H1 (cell line): ENCODE data around the gene CST2. TPM values are rescaled to one million over a fixed set of nuclear protein-coding genes. Genes with fewer than 3 reads are reported as not detected.

ENCODE experiments used
- CTCF ChIA-PET: fragments of 300-600 bp; sonication (Branson Sonifier 250); formaldehyde crosslinking; loops from one replicate; lab custom pipeline; 2021; ENCODE audit not compliant: partially characterized antibody; lab: Charles Lee
- POLR2A ChIA-PET: fragments of 300-600 bp; sonication (Branson Sonifier 250); formaldehyde crosslinking; loops from one replicate; lab custom pipeline; 2021; ENCODE audit warnings: inconsistent platforms; ENCODE audit not compliant: partially characterized antibody; lab: Charles Lee
- DNase-seq, 2 experiments: peaks; one replicate each; pipeline versions ENCODE4 v3.0.0 to v3.0.0-alpha.2; 2010 to 2022; ENCODE audit warnings: low spot score in 2 of 2, low read depth in 1 of 2, mixed read lengths in 1 of 2
- FAIRE-seq: peaks from 2 replicates; lab custom pipeline; 2011; peaks lifted over from hg19 to GRCh38; lab: Jason Lieb, UNC
- H2AFZ ChIP-seq: 2 replicates; pipeline ENCODE4 v1.8.1; 2012; ENCODE audit warnings: low read length, inconsistent platforms
- H2AK5ac ChIP-seq: 2 replicates; pipeline ENCODE4 v1.6.1; 2013; ENCODE audit warnings: low read depth, low read length
- H2BK120ac ChIP-seq: replicated peaks from 2 replicates; pipeline ENCODE3; 2013; ENCODE audit warnings: low read depth, low read length, inconsistent platforms
- H2BK12ac ChIP-seq: 2 replicates; pipeline ENCODE4 v1.6.1; 2013; ENCODE audit warnings: low read depth, low read length
- H2BK15ac ChIP-seq: 2 replicates; pipeline ENCODE4 v1.6.1; 2013; ENCODE audit warnings: low read length
- H2BK20ac ChIP-seq: 2 replicates; pipeline ENCODE4 v1.6.1; 2013; ENCODE audit warnings: low read length
- H2BK5ac ChIP-seq: 2 replicates; pipeline ENCODE4 v1.6.1; 2013; ENCODE audit warnings: low read depth, low read length
- H3K14ac ChIP-seq: 2 replicates; pipeline ENCODE4 v1.6.1; 2013; ENCODE audit warnings: inconsistent platforms; ENCODE audit not compliant: insufficient read length
- H3K18ac ChIP-seq: 2 replicates; pipeline ENCODE4 v1.6.1; 2013; ENCODE audit warnings: low read length; ENCODE audit errors: extremely low read depth
- H3K23ac ChIP-seq: 2 replicates; pipeline ENCODE4 v1.6.1; 2013; ENCODE audit warnings: inconsistent platforms; ENCODE audit not compliant: insufficient read length
- H3K23me2 ChIP-seq: 2 replicates; pipeline ENCODE4 v1.6.1; 2013; ENCODE audit warnings: low read depth, low read length
- H3K27ac ChIP-seq: 2 replicates; pipeline ENCODE4 v1.6.1; 2011; ENCODE audit warnings: low read depth, low read length, inconsistent platforms
- H3K27me3 ChIP-seq, 4 experiments: replicated peaks in 1 of 4; 1 replicate in 1 of 4; 2 replicates in 3 of 4; pipeline versions ENCODE4 v1.6.1 to v1.8.1; 2011 to 2013; ENCODE audit warnings: low read length in 3 of 4, mild to moderate bottlenecking in 3 of 4, inconsistent platforms in 2 of 4, mixed read lengths in 2 of 4, moderate library complexity in 1 of 4; ENCODE audit not compliant: control insufficient read depth in 3 of 4, insufficient read depth in 3 of 4; ENCODE audit errors: extremely low read depth in 1 of 4
- H3K36me3 ChIP-seq, 4 experiments: 2 replicates each; pipeline versions ENCODE4 v1.6.1 to v1.8.1; 2011 to 2013; ENCODE audit warnings: mild to moderate bottlenecking in 4 of 4, low read length in 3 of 4, moderate library complexity in 2 of 4, control low read depth in 1 of 4, inconsistent platforms in 1 of 4; ENCODE audit not compliant: insufficient read depth in 4 of 4, control insufficient read depth in 2 of 4
- H3K4ac ChIP-seq: replicated peaks from 2 replicates; pipeline ENCODE3; 2013; ENCODE audit warnings: low read length, low read depth, mixed read lengths, inconsistent platforms; ENCODE audit not compliant: insufficient read length
- H3K4me1 ChIP-seq, 4 experiments: replicated peaks in 1 of 4; 1 replicate in 1 of 4; 2 replicates in 3 of 4; pipeline versions ENCODE4 v1.6.1 to v1.8.1; 2011 to 2013; ENCODE audit warnings: low read length in 3 of 4, inconsistent platforms in 2 of 4, mixed read lengths in 1 of 4; ENCODE audit not compliant: insufficient read depth in 4 of 4, control insufficient read depth in 3 of 4
- H3K4me2 ChIP-seq, 2 experiments: 2 replicates each; pipeline versions ENCODE4 v1.6.1 to v1.8.1; 2011 to 2013; ENCODE audit warnings: low read depth in 2 of 2, low read length in 2 of 2, control low read depth in 1 of 2, inconsistent platforms in 1 of 2, mild to moderate bottlenecking in 1 of 2; ENCODE audit not compliant: insufficient read depth in 1 of 2
- H3K4me3 ChIP-seq, 4 experiments: fragments of 200-600, 300-600 bp in 1 of 4; sonication (generic), shearing (Covaris generic), sonication (Bioruptor Twin) in 1 of 4; 2 replicates each; pipeline versions ENCODE4 v1.5.1 to v1.8.1; 2011 to 2016; ENCODE audit warnings: low read length in 4 of 4, low read depth in 3 of 4, control low read depth in 2 of 4, inconsistent platforms in 2 of 4, mild to moderate bottlenecking in 2 of 4, mixed read lengths in 1 of 4, moderate library complexity in 1 of 4; ENCODE audit not compliant: insufficient read depth in 2 of 4; ENCODE audit errors: extremely low read depth in 1 of 4
- H3K56ac ChIP-seq: replicated peaks from 2 replicates; pipeline ENCODE3; 2013; ENCODE audit warnings: low read depth, mild to moderate bottlenecking, mixed read lengths, low read length, inconsistent platforms; ENCODE audit not compliant: insufficient read length
- H3K79me1 ChIP-seq: 2 replicates; pipeline ENCODE4 v1.6.1; 2013; ENCODE audit warnings: low read depth, low read length, control low read depth
- H3K79me2 ChIP-seq, 2 experiments: 2 replicates each; pipeline versions ENCODE4 v1.6.1 to v1.8.1; 2012 to 2013; ENCODE audit warnings: low read length in 2 of 2, mild to moderate bottlenecking in 2 of 2, inconsistent platforms in 1 of 2; ENCODE audit not compliant: insufficient read depth in 2 of 2, control insufficient read depth in 1 of 2
- H3K9ac ChIP-seq, 4 experiments: replicated peaks in 1 of 4; 1 replicate in 1 of 4; 2 replicates in 3 of 4; pipeline versions ENCODE4 v1.6.1 to v1.8.1; 2011 to 2013; ENCODE audit warnings: low read depth in 3 of 4, low read length in 3 of 4, control low read depth in 2 of 4, mild to moderate bottlenecking in 2 of 4, moderate library complexity in 2 of 4, inconsistent platforms in 1 of 4; ENCODE audit errors: extremely low read depth in 1 of 4
- H3K9me3 ChIP-seq, 2 experiments: 2 replicates each; pipeline versions ENCODE4 v1.6.1 to v1.8.1; 2012 to 2013; ENCODE audit warnings: mild to moderate bottlenecking in 2 of 2, moderate library complexity in 2 of 2, control low read depth in 1 of 2, inconsistent platforms in 1 of 2, low read depth in 1 of 2, low read length in 1 of 2, mixed read lengths in 1 of 2; ENCODE audit not compliant: insufficient read depth in 2 of 2
- H4K20me1 ChIP-seq, 2 experiments: replicated peaks in 1 of 2; 2 replicates each; pipeline versions ENCODE3 to v1.8.1; 2011 to 2013; ENCODE audit warnings: inconsistent platforms in 2 of 2, low read length in 2 of 2, mild to moderate bottlenecking in 1 of 2; ENCODE audit not compliant: insufficient read depth in 2 of 2, control insufficient read depth in 1 of 2
- H4K5ac ChIP-seq: 2 replicates; pipeline ENCODE4 v1.6.1; 2013; ENCODE audit warnings: low read length, low read depth, mixed read lengths, inconsistent platforms; ENCODE audit not compliant: insufficient read length
- H4K8ac ChIP-seq: 2 replicates; pipeline ENCODE4 v1.8.0; 2013; ENCODE audit warnings: mild to moderate bottlenecking, moderate library complexity, low read length, inconsistent platforms; ENCODE audit not compliant: insufficient read depth; ENCODE audit errors: extremely low read depth
- H4K91ac ChIP-seq: replicated peaks from 2 replicates; pipeline ENCODE3; 2013; ENCODE audit warnings: low read length, mixed read lengths, inconsistent platforms; ENCODE audit not compliant: insufficient read length
- HDAC2 ChIP-seq, 2 experiments: fragments of 300-600 bp in 1 of 2; sonication (generic) in 1 of 2; IDR thresholded peaks; 2 replicates each; pipeline ENCODE4 v1.6.1; 2011 to 2012; ENCODE audit warnings: low read depth in 2 of 2, low read length in 2 of 2, mild to moderate bottlenecking in 2 of 2, moderate library complexity in 2 of 2, borderline replicate concordance in 1 of 2, inconsistent platforms in 1 of 2
- JUN ChIP-seq: IDR thresholded peaks from 2 replicates; pipeline ENCODE4 v1.6.1; 2011; ENCODE audit warnings: low read depth, mild to moderate bottlenecking, improper control_type of control experiment, low read length
- NRF1 ChIP-seq: IDR thresholded peaks from 2 replicates; pipeline ENCODE4 v1.6.1; 2011; ENCODE audit warnings: mild to moderate bottlenecking, low read depth, low read length, improper control_type of control experiment
- PHF8 ChIP-seq: fragments of 200-600 bp; sonication (generic); conservative IDR thresholded peaks from 2 replicates; pipeline ENCODE4 v1.7.1; 2012; ENCODE audit warnings: low read depth, mild to moderate bottlenecking, inconsistent platforms, low read length, moderate library complexity
- POLR2A ChIP-seq, 2 experiments: IDR thresholded peaks; 1 replicate in 1 of 2; 2 replicates in 1 of 2; pipeline ENCODE4 v1.6.1; 2011; ENCODE audit warnings: low read depth in 2 of 2, low read length in 2 of 2, mild to moderate bottlenecking in 2 of 2; ENCODE audit errors: control extremely low read depth in 1 of 2
- RAD21 ChIP-seq, 2 experiments: IDR thresholded peaks in 1 of 2; conservative IDR thresholded peaks in 1 of 2; 2 replicates each; pipeline ENCODE4 v1.6.1; 2011; ENCODE audit warnings: low read depth in 2 of 2, low read length in 2 of 2, improper control_type of control experiment in 1 of 2, inconsistent platforms in 1 of 2, mild to moderate bottlenecking in 1 of 2, moderate library complexity in 1 of 2
- RBBP5 ChIP-seq: IDR thresholded peaks from 2 replicates; pipeline ENCODE4 v1.7.1; 2012; ENCODE audit warnings: low read depth, mild to moderate bottlenecking, inconsistent platforms, low read length, moderate library complexity, borderline replicate concordance
- SAP30 ChIP-seq: fragments of 300-600 bp; sonication (generic); IDR thresholded peaks from 2 replicates; pipeline ENCODE4 v1.7.1; 2012; ENCODE audit warnings: low read length, moderate library complexity, mild to moderate bottlenecking, inconsistent platforms; ENCODE audit not compliant: insufficient read depth, insufficient replicate concordance
- SIX5 ChIP-seq: IDR thresholded peaks from 2 replicates; pipeline ENCODE4 v1.6.1; 2011; ENCODE audit warnings: mild to moderate bottlenecking, low read depth, low read length
- SP1 ChIP-seq: IDR thresholded peaks from 2 replicates; pipeline ENCODE4 v1.6.1; 2011; ENCODE audit warnings: low read depth, low read length
- USF2 ChIP-seq: IDR thresholded peaks from 2 replicates; pipeline ENCODE4 v1.6.1; 2011; ENCODE audit warnings: low read length, improper control_type of control experiment
- WGBS, 2 experiments: shearing (Covaris generic) in 1 of 2; methylation state at CpG; one replicate each; pipeline versions ENCODE4 v1.1.6 to v1.1.7; 2013 to 2015; ENCODE audit warnings: low lambda C conversion rate in 2 of 2, mixed read lengths in 2 of 2, inconsistent platforms in 1 of 2, low coverage in 1 of 2, missing lambda C conversion rate in 1 of 2; ENCODE audit not compliant: insufficient replicate concordance in 2 of 2, insufficient coverage in 1 of 2, insufficient read length in 1 of 2; ENCODE audit errors: extremely low coverage in 1 of 2, missing lambda C conversion rate in 1 of 2; 5-methylcytosine and 5-hydroxymethylcytosine counted together
- polyA plus RNA-seq, 7 experiments: library from polyadenylated mRNA; depleted of rRNA in 3 of 7; stranded (reverse) in 5 of 7; unstranded in 2 of 7; fragments of >200 nt in 5 of 7; fragments of 200-250 nt in 2 of 7; gene quantifications; 1 replicate in 5 of 7; 2 replicates in 1 of 7; 4 replicates in 1 of 7; pipeline versions ENCODE4 v1.2.1 to v1.2.3, GENCODE V29; 2011 to 2013; ENCODE audit warnings: missing spikeins in 2 of 7, mixed read lengths in 2 of 7
- total RNA-seq: library from RNA; stranded (reverse); fragmentation: NEBNext Ultra II Directional; extraction: Animal tissue kit (Norgen Biotek cat#: 25700); gene quantifications from 2 replicates; pipeline ENCODE4 v1.2.1, GENCODE V29; 2021

Gene CST2
- total and polyA plus RNA-seq, 2 of the 8 experiments (the other 6 are each of a cell fraction or from before 2014, with no cell fraction given) = not detected

GRCh38 chr20:23873370-23874015 lies 47.0 kb upstream of the CST2 start:
- H4K8ac ChIP-seq = no peak overlapping the region
- H4K20me1 ChIP-seq = no peaks in the 10 kb centered on the region
- H2BK5ac ChIP-seq = no peak overlapping the region
- H3K4me3 ChIP-seq = no peak overlapping the region
- no peaks in the 10 kb centered on the region for H3K36me3 ChIP-seq
- no peak overlapping the region for H3K56ac ChIP-seq
- no peak overlapping the region for H4K5ac ChIP-seq
- peaks cover 6 to 23% (median 15%) of the 10 kb centered on the region in 4 experiments; a peak in 6 of 7 replicates for H3K4me1 ChIP-seq
- no peaks in the 10 kb centered on the region for H3K79me1 ChIP-seq
- no peaks in the 10 kb centered on the region for H3K27me3 ChIP-seq
- no peak overlapping the region for H2BK15ac ChIP-seq
- H3K18ac ChIP-seq = no peak overlapping the region
- peak overlapping the region; percentile 55 for H2BK120ac ChIP-seq
- no peak overlapping the region for H2AK5ac ChIP-seq
- H3K27ac ChIP-seq = no peak overlapping the region
- H3K4me2 ChIP-seq = no peak overlapping the region
- ChIA-PET CTCF (interaction anchor here (0.6 to 1.4 kb wide), 2 partner anchors 16 to 750 kb away, joined by 3 to 4 read pairs; no protein-coding TSS in a partner anchor), POLR2A (no interaction called here)
- H3K14ac ChIP-seq = no peak overlapping the region
- no peak overlapping the region for H2BK20ac ChIP-seq
- no peaks in the 10 kb centered on the region for H3K79me2 ChIP-seq
- H2BK12ac ChIP-seq = no peak overlapping the region; the same call in 1 of the 2 replicates
- no peak overlapping the region for H2AFZ ChIP-seq
- WGBS, 2 experiments = 91% methylated on average over 3 of the region's 3 CpGs; no CpG with 5 or more reads in 1 of the 2 experiments
- H3K23ac ChIP-seq = no peak overlapping the region
- no peak for FAIRE-seq
- DNase-seq = no peak
- no peaks in the 10 kb centered on the region; the same call in 1 of the 2 replicates for H3K23me2 ChIP-seq
- peak overlapping the region; percentile 23 for H4K91ac ChIP-seq
- H3K9me3 ChIP-seq = no peaks in the 10 kb centered on the region
- H3K4ac ChIP-seq = no peak overlapping the region
- H3K9ac ChIP-seq = no peak overlapping the region
- TF ChIP-seq SAP30 (no peak), USF2 (no peak), SP1 (no peak), JUN (no peak), POLR2A (IDR thresholded peaks at IDR 0.05; ENCODE audit: control extremely low read depth in 1 of 2, low read depth in 2 of 2, low read length in 2 of 2) (no peak), PHF8 (no peak), NRF1 (no peak), SIX5 (no peak), HDAC2 (IDR thresholded peaks at IDR 0.05; ENCODE audit: borderline replicate concordance in 1 of 2, low read depth in 2 of 2, low read length in 2 of 2) (no peak), RAD21 (IDR thresholded peaks at IDR 0.05 in 1 of 2, conservative IDR thresholded peaks at IDR 0.05 in 1 of 2; ENCODE audit: low read depth in 2 of 2, low read length in 2 of 2) (no peak), RBBP5 (no peak)
